Measurements from ENCODE around the gene CCDC60.

CCDC60 gene

DNA sequence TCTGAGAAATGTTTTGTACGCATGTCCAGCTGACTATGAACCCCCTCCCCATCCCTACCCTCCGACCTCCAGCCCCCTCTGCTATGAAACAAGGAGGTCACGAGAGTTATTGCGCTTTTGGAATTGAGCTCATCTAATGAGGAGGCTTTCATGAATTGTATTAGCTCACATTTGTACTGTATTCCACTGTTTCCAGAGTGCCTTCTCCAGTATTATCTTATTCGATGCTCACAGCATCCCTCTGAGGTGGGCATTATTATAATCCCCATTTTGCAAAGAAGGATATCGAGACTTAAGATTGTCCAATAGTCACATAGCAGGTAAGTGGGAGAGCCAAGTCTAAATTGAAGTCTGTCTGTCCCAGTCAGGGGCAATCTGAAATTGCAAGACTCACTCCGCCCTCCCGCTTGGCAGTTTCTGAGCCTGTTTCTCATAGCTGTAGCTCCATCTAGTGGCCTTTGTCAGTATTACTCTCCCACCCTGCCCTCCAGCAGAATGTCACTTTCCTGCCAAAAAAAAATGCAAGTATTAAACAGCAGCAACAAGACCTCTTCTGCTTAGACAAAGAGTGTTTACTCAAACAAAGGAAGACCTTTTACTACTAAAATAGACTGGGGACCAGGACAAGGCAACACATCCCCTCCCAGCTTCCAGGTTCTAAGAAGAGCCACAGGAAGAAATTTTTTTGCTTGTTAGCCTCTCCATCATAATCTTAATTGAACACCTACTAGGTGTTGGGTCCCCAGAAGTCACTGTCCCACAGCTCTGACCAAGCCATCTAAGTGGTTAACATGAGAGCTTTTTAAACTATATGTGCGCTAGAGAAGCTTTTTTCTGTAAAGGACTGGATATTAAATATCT is 210.5 kb downstream of the CCDC60 start:
- TF ChIP-seq CTBP1 (IDR thresholded peaks at IDR 0.05; ENCODE audit: borderline replicate concordance) (no peak), ZNF384 (IDR thresholded peaks at IDR 0.05) (no peak), TARDBP (IDR thresholded peaks at IDR 0.05) (no peak), SP1 (IDR thresholded peaks at IDR 0.05) (no peak), FOXK2 (IDR thresholded peaks at IDR 0.05) (no peak), NFRKB (IDR thresholded peaks at IDR 0.05) (no peak), LEF1 (IDR thresholded peaks at IDR 0.05; ENCODE audit: borderline replicate concordance) (no peak), BHLHE40 (IDR thresholded peaks at IDR 0.05; ENCODE audit: borderline replicate concordance) (no peak), ELF4 (IDR thresholded peaks at IDR 0.05) (no peak), HDGF (IDR thresholded peaks at IDR 0.05; ENCODE audit: borderline replicate concordance) (no peak), L3MBTL2 (conservative IDR thresholded peaks at IDR 0.05) (no peak)
- CTCF ChIA-PET: interaction anchor here (0.6 to 2.3 kb wide), 9 partner anchors 17 to 1010 kb away, joined by 3 to 13 read pairs (median 4); no protein-coding TSS in a partner anchor
- peak; percentile 75 for DNase-seq (ENCODE audit: extremely low spot score)
- POLR2A ChIA-PET: no interaction called here

GRCh38 chr12:119546340-119546739 is 211.8 kb downstream of the CCDC60 start:
- no peak for DNase-seq (ENCODE audit: extremely low spot score)
- no peak for TF ChIP-seq LEF1 (IDR thresholded peaks at IDR 0.05; ENCODE audit: borderline replicate concordance)
- no peak for TF ChIP-seq BHLHE40 (IDR thresholded peaks at IDR 0.05; ENCODE audit: borderline replicate concordance)
- no peak for TF ChIP-seq FOXM1 (IDR thresholded peaks at IDR 0.05; ENCODE audit: borderline replicate concordance)
- no peak for TF ChIP-seq HDGF (IDR thresholded peaks at IDR 0.05; ENCODE audit: borderline replicate concordance)
- TF ChIP-seq FOXK2 (IDR thresholded peaks at IDR 0.05): no peak
- no peak for TF ChIP-seq ELF4 (IDR thresholded peaks at IDR 0.05)
- no peak for TF ChIP-seq SUZ12 (IDR thresholded peaks at IDR 0.05)
- no peak for TF ChIP-seq FOXA1 (IDR thresholded peaks at IDR 0.05)
- no peak for TF ChIP-seq ZNF384 (IDR thresholded peaks at IDR 0.05)
- TF ChIP-seq SP1 (IDR thresholded peaks at IDR 0.05): no peak
- TF ChIP-seq NFRKB (IDR thresholded peaks at IDR 0.05): no peak
- TF ChIP-seq, protein P1, sequence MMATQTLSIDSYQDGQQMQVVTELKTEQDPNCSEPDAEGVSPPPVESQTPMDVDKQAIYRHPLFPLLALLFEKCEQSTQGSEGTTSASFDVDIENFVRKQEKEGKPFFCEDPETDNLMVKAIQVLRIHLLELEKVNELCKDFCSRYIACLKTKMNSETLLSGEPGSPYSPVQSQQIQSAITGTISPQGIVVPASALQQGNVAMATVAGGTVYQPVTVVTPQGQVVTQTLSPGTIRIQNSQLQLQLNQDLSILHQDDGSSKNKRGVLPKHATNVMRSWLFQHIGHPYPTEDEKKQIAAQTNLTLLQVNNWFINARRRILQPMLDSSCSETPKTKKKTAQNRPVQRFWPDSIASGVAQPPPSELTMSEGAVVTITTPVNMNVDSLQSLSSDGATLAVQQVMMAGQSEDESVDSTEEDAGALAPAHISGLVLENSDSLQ (IDR thresholded peaks at IDR 0.05): no peak
- no peak for TF ChIP-seq L3MBTL2 (conservative IDR thresholded peaks at IDR 0.05)
- no peak for TF ChIP-seq ARNT (IDR thresholded peaks at IDR 0.05)
- no peak for TF ChIP-seq TARDBP (IDR thresholded peaks at IDR 0.05)
- TF ChIP-seq CTBP1 (IDR thresholded peaks at IDR 0.05; ENCODE audit: borderline replicate concordance): no peak
- POLR2A ChIA-PET: no interaction called here
- CTCF ChIA-PET: interaction anchor here (0.6 to 2.3 kb wide), 3 partner anchors 102 to 1093 kb away, joined by 3 to 13 read pairs (median 5); no protein-coding TSS in a partner anchor

- ChIA-PET CTCF (interaction anchor here (0.8 kb wide), 1 partner anchor 102 kb away, joined by 3 read pairs; no protein-coding TSS in a partner anchor), POLR2A (no interaction called here)
- no peak for DNase-seq (ENCODE audit: extremely low spot score)
- no peak for TF ChIP-seq TARDBP (IDR thresholded peaks at IDR 0.05)
- no peak for TF ChIP-seq SP1 (IDR thresholded peaks at IDR 0.05)
- no peak for TF ChIP-seq SUZ12 (IDR thresholded peaks at IDR 0.05)
- no peak for TF ChIP-seq ARNT (IDR thresholded peaks at IDR 0.05)
- no peak for TF ChIP-seq CTBP1 (IDR thresholded peaks at IDR 0.05; ENCODE audit: borderline replicate concordance)
Observed at GRCh38 chr12:119547001-119547400, 212.5 kb downstream of the CCDC60 start.

- CTCF ChIA-PET: no interaction called here
- POLR2A ChIA-PET: no interaction called here
- no peak for DNase-seq (ENCODE audit: extremely low spot score)
- TF ChIP-seq, protein P1 (IDR thresholded peaks at IDR 0.05): no peak
- TF ChIP-seq L3MBTL2 (conservative IDR thresholded peaks at IDR 0.05) (no peak), ELF4 (IDR thresholded peaks at IDR 0.05) (no peak), TARDBP (IDR thresholded peaks at IDR 0.05) (no peak), BHLHE40 (IDR thresholded peaks at IDR 0.05; ENCODE audit: borderline replicate concordance) (no peak), FOXA1 (IDR thresholded peaks at IDR 0.05) (no peak)
Observed at GRCh38 chr12:119556854-119557253, 222.3 kb downstream of the CCDC60 start.

DNA sequence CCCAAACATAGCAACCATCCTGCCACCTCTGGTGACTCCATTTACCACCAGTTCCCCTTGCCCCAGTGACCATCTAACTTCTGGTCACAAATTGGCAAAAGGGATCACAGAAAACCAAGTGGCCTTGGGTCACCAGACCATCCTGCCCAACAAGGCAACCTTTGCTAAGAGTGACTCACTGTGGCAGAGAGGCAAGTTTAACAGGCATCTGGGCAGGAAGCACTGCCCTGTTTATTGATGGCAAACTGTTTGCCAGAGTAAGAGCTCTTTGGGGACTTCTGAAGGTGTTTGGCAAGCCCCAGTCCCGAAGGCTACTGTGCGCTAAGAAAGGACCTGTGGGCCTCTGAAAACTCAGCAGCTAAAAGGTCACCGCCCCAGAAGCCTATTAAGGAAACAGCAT is 230.9 kb downstream of the CCDC60 start:
- POLR2A ChIA-PET: no interaction called here
- DNase-seq (ENCODE audit: extremely low spot score): no peak
- CTCF ChIA-PET: interaction anchor here (0.7 kb wide), 1 partner anchor 328 kb away, joined by 3 read pairs; no protein-coding TSS in a partner anchor
- no peak for TF ChIP-seq TARDBP (IDR thresholded peaks at IDR 0.05)
- TF ChIP-seq ZNF384 (IDR thresholded peaks at IDR 0.05): no peak
- no peak for TF ChIP-seq SUZ12 (IDR thresholded peaks at IDR 0.05)
- no peak for TF ChIP-seq BHLHE40 (IDR thresholded peaks at IDR 0.05; ENCODE audit: borderline replicate concordance)
- TF ChIP-seq HDGF (IDR thresholded peaks at IDR 0.05; ENCODE audit: borderline replicate concordance): no peak
- no peak for TF ChIP-seq SP1 (IDR thresholded peaks at IDR 0.05)
- no peak for TF ChIP-seq FOXA1 (IDR thresholded peaks at IDR 0.05)
- TF ChIP-seq, protein P1 (IDR thresholded peaks at IDR 0.05): no peak
- no peak for TF ChIP-seq LEF1 (IDR thresholded peaks at IDR 0.05; ENCODE audit: borderline replicate concordance)
- no peak for TF ChIP-seq ELF4 (IDR thresholded peaks at IDR 0.05)

DNA sequence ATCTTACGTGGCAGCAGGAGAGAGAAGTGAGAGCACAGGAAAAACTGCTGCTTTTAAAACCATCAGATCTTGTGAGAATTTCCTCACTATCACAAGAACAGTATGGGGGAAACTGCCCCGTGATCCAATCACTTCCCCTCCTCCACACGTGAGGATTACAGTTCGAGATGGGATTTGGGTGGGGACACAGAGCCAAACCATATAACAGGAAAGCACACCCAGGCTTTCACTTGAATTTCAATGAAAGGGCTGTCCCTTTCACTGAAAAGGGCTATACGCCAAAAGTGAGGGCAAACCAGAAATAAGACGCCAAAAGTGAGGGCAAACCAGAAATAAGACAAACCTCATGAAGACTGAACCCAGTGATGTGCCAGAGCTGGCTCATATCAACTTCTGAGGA is 236.2 kb downstream of the CCDC60 start:
- CTCF ChIA-PET: no interaction called here
- no peak for TF ChIP-seq ELF4 (IDR thresholded peaks at IDR 0.05)
- no peak for TF ChIP-seq NFRKB (IDR thresholded peaks at IDR 0.05)
- TF ChIP-seq SUZ12 (IDR thresholded peaks at IDR 0.05): no peak
- TF ChIP-seq TARDBP (IDR thresholded peaks at IDR 0.05): no peak
- no peak for TF ChIP-seq ZNF384 (IDR thresholded peaks at IDR 0.05)
- no peak for TF ChIP-seq SP1 (IDR thresholded peaks at IDR 0.05)
- no peak for TF ChIP-seq FOXK2 (IDR thresholded peaks at IDR 0.05)
- POLR2A ChIA-PET: no interaction called here
- DNase-seq (ENCODE audit: extremely low spot score): no peak
